SU-DHL-6 (cell line): Measurements from ENCODE around the gene RELN.
"Not testable (repeated sequence)": the region's sequence is repeated elsewhere in the genome, so short reads cannot be mapped to it uniquely, and the experiment has no call there.

ENCODE experiments used
- CTCF ChIP-seq: fragments of 200-600 bp; sonication (generic); IDR thresholded peaks from one replicate; pipeline ENCODE4 v1.5.1; 2017; ENCODE audit warnings: antibody characterized with exemption, mild to moderate bottlenecking, low read length, moderate library complexity; ENCODE audit not compliant: insufficient read depth, poor library complexity, severe bottlenecking
- EZH2phosphoT487 ChIP-seq: fragments of 200-600 bp; sonication (generic), shearing (Covaris generic); conservative IDR thresholded peaks from 2 replicates; pipeline ENCODE4 v1.6.1; 2018; ENCODE audit warnings: mild to moderate bottlenecking, antibody characterized with exemption, low read length, moderate library complexity, mixed read lengths

GRCh38 chr7:103787041-103787440 lies 202.4 kb downstream of the RELN start:
- TF ChIP-seq CTCF, EZH2phosphoT487: not testable (repeated sequence)
